GM18498 (cell line): ENCODE measurements around the gene PDIA4.

Experiments
- ATAC-seq: cut with Tn5 transposase; IDR thresholded peaks from one replicate; pipeline ENCODE4 v1.9.1; 2021; ENCODE audit warnings: mild to moderate bottlenecking, moderate library complexity; ENCODE audit not compliant: unreplicated experiment

PDIA4 gene

GRCh38 chr7:148975896-148976295 lies 52.4 kb downstream of the PDIA4 start:
- ATAC-seq, result no peak

GRCh38 chr7:148973256-148973655 lies 55.0 kb downstream of the PDIA4 start:
- no peak for ATAC-seq

- ATAC-seq, result no peak
These were observed 55.9 kb downstream of the PDIA4 start for GRCh38 chr7:148972375-148972774.

- ATAC-seq, result no peak
These were observed 60.7 kb downstream of the PDIA4 start for GRCh38 chr7:148967602-148968001.

- ATAC-seq, result no peak
These were observed 61.3 kb downstream of the PDIA4 start for GRCh38 chr7:148967032-148967372.

GRCh38 chr7:148964483-148965267 lies 63.6 kb downstream of the PDIA4 start:
- ATAC-seq, result no peak

GRCh38 chr7:148963583-148964482 lies 64.5 kb downstream of the PDIA4 start:
- no peak for ATAC-seq

GRCh38 chr7:148962823-148963582 lies 65.3 kb downstream of the PDIA4 start:
- ATAC-seq, result peak; percentile 66

GRCh38 chr7:148962440-148962822 lies 65.9 kb downstream of the PDIA4 start:
- peak; percentile 13 for ATAC-seq

GRCh38 chr7:148959726-148960125 lies 68.6 kb downstream of the PDIA4 start:
- no peak for ATAC-seq

GRCh38 chr7:148958061-148958460 lies 70.2 kb downstream of the PDIA4 start:
- no peak for ATAC-seq

- ATAC-seq, result no peak
These were observed 73.5 kb downstream of the PDIA4 start for GRCh38 chr7:148954766-148955165.

GRCh38 chr7:148953676-148954075 lies 74.6 kb downstream of the PDIA4 start:
- ATAC-seq, result no peak
